SKM-1 (cell line): ENCODE data around the gene SPIRE2.
A peak's percentile ranks its signal among the peaks of the same experiment; 100 is the strongest.
"Not testable (repeated sequence)": the region's sequence is repeated elsewhere in the genome, so short reads cannot be mapped to it uniquely, and the experiment has no call there.

ENCODE experiments used
- DNase-seq: peaks from one replicate; lab custom pipeline; 2025; ENCODE audit not compliant: unreplicated experiment; lab: John Stamatoyannopoulos, UW

The SPIRE2 gene, protein sequence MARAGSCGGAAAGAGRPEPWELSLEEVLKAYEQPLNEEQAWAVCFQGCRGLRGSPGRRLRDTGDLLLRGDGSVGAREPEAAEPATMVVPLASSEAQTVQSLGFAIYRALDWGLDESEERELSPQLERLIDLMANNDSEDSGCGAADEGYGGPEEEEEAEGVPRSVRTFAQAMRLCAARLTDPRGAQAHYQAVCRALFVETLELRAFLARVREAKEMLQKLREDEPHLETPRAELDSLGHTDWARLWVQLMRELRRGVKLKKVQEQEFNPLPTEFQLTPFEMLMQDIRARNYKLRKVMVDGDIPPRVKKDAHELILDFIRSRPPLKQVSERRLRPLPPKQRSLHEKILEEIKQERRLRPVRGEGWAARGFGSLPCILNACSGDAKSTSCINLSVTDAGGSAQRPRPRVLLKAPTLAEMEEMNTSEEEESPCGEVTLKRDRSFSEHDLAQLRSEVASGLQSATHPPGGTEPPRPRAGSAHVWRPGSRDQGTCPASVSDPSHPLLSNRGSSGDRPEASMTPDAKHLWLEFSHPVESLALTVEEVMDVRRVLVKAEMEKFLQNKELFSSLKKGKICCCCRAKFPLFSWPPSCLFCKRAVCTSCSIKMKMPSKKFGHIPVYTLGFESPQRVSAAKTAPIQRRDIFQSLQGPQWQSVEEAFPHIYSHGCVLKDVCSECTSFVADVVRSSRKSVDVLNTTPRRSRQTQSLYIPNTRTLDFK

DNA sequence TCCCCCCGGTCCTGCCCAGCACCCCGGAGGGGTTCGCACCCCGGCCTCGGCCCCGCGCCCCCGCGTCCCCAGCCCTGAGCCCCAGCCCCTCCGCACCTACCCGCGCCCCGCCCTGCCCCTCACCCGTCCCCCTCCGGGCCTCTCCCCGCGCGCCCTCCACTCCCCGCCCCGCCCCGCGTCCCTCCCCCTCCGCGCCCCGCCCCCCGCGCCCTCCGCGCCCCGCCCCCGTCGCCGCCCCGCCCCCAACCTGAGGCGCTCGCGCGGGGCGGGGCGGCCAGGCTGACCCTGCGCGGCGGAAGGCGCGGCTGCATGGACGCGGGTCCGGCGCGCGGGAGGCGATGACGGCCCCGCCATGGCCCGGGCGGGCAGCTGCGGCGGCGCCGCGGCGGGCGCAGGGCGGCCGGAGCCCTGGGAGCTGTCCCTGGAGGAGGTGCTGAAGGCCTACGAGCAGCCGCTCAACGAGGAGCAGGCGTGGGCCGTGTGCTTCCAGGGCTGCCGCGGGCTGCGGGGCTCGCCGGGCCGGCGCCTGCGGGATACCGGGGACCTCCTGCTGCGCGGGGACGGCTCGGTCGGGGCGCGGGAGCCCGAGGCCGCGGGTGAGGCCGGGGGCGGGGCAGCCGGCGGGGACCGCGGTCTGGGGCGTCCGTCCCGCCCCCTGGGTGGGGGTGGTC lies at the start of gene SPIRE2:
Gene SPIRE2, plus strand, starts transcription at position 277 of the 671 bp plus-strand sequence. Its CDS starts 76 bp downstream, at position 353.
- peak; percentile 10 for DNase-seq

DNA sequence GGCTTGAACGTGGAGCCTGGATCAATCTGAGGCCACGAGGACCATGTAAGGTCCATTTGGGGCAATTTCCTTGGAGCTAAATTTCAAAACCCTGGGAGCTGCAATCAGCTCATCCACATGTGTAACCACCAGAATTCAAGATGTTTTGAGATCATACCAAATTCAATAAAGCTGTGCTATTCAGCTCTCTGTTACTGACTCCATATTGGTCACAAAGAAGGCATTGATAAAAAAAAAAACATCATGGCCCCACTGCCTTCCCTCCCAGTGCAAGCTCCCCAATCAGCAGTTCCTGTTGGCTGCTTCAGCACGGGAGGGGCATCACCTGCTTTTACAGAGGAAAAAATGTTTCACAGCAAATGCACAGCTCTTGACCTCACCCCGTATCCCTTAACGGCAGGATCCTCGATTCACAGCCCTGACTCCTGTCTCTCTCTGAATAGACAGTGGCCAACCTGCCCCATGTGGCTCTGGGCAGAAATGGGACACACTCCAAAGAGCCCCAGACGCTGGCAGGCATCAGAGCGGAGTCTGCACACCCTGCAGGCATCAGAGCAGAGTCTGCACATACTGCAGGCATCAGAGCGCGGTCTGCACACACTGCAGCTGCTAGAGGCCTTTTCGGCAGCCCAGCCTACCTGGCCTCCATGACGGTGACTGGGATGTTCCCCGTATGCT lies 48.9 kb upstream of the SPIRE2 start:
- DNase-seq, result no peak

DNA sequence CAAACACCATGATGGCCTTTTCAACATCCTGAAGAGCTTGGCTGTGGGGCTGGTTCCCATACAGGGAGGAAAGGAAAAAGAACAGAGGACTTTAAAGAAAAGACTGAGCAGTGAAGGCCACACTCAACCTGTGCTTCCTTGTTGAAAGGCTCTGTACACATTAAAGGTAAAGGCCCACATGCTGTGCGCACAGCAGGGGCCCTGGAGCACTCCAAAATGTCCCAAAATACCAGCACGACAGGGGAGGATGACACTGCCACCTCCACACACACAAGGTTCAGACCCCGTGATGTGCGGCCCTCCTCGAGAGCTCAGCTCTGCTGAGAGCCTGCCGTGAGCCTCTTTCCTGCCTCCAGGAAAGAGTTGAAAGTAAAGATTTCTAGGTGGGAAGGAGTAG lies 48.4 kb upstream of the SPIRE2 start:
- no peak for DNase-seq

DNA sequence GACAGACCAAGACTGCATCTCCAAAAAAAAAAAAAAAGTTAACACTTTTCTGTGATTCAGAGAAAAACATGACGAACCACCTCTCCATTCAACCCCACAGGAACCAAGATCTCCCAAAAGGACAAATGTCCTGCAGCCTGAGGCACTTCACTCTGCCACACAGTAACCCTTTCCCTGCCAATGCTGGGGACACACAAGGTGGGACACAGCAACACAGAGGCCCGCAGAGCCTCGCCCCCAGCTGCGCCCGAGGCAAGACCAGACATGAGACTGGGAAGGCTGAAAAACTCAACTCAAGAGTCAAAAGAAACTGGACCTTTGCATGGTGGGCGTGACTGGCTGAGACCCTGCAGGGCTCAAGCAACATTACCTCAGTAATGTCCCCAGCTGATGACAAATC lies 45.8 kb upstream of the SPIRE2 start:
- no peak for DNase-seq

DNA sequence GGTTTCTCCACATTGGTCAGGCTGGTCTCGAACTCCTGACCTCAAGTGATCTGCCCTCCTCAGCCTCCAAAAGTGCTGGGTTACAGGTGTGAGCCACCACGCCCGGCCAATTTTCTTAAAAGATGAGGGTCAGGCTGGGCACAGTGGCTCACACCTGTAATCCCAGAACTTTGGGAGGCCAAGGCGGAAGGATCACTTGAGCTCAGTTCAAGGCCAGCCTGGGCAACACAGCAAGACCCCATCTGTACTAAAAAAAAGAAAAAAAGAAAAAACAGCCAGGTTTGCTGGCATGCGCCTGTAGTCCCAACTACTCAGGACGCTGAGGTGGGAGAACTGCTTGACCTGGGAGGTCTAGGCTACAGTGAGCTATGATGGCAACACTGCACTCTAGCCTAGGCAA lies 44.3 kb upstream of the SPIRE2 start:
- DNase-seq, result not testable (repeated sequence)

DNA sequence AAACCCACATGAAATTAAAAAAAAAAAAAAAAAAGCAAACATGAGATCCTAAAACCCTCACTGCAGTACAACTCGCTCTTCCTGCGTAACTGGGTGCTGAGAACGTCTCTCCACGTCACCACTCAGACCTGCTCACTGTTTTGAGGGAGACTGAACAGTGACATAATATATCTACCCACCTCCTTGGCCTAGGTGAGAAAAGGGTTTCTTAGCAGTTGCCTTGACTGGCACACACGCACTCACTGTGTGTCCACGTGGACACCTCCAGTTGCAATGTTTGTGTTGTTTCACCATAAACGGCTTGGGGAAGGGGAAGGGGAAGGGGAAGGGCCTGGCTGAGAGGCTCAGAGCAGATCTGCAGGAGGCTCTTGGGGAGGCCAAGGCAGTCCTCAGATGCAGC lies 43.9 kb upstream of the SPIRE2 start:
- no peak for DNase-seq

DNA sequence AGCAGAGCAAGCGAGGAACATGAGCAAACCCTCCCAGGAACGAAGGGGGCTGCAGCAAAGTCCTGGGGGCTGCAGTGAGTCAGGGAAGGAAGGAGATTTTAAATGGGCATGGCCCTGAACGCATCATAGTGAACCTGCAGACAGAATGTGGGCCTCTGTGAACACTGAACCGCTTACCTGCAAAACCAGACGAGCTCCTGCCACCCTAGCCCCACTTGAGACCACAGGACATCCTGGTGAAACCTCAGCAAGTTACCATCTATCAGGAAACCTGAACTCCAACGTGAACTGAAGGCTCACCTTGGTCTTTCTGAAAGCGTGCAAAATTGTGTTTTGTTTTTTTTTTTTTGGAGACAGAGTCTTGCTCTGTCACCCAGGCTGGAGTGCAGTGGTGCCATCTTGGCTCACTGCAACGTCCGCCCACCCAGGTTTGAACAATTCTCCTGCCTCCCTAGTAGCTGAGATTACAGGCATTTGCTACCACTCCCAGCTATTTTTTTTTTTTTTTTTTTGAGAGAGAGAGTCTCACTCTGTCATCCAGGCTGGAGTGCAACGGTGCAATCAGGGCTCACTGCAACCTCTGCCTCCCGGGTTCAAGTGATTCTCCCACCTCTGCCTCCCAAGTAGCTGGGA lies 42.6 kb upstream of the SPIRE2 start:
- DNase-seq, result no peak

DNA sequence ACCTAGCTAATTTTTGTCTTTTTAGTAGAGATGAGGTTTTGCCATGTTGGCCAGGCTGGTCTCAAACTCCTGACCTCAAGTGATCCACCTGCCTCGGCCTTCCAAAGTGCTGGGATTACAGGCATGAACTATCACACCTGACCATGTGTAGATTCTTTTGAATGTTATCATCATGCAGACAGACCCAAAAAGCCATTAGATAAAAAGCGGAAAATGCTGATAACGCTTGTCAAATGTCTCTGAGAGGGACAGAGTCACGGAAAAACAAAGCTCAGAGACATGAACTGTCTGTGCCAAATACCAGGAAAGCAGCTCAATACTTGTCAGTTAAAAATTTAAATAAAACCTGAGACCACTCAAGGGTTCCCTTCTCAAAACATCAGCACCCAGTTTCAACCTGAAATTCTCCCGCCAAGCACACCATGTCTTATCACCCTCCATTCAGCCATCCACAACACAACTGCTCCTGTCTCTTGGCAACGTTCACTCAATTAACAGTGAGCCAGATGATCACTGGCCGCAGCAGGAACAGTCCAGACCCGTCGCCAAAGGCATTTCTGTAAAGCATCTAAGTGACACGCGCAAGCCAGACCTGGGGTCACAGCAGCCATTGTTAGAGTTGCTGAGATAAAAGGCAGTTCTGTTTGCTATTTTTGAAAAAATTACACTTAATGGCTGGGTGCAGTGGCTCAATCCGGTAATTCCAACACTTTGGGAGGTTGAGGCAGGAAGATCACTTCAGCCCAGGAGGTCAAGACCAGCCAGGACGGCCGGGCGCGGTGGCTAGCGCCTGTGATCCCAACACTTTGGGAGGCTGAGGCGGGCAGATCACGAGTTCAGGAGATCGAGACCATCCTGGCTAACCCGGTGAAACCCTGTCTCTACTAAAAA lies 41.6 kb upstream of the SPIRE2 start:
- DNase-seq, result no peak

DNA sequence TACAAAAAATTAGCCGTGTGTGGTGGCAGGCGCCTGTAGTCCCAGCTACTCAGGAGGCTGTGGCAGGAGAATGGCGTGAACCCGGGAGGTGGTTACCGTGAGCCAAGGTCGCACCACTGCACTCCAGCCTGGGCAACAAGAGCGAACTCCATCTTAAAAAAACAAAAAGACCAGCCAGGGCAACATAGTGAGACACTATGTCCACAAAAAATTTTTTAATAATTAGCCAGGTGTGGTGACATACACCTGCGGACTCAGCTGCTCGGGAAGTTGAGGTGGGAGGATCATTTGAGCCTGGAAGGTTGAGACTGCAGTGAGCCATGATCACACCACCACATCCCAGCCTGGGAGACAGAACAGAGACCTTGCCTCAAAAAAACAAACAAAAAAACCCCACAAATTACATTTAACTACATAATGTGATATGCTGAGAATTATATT lies 40.9 kb upstream of the SPIRE2 start:
- DNase-seq, result no peak

DNA sequence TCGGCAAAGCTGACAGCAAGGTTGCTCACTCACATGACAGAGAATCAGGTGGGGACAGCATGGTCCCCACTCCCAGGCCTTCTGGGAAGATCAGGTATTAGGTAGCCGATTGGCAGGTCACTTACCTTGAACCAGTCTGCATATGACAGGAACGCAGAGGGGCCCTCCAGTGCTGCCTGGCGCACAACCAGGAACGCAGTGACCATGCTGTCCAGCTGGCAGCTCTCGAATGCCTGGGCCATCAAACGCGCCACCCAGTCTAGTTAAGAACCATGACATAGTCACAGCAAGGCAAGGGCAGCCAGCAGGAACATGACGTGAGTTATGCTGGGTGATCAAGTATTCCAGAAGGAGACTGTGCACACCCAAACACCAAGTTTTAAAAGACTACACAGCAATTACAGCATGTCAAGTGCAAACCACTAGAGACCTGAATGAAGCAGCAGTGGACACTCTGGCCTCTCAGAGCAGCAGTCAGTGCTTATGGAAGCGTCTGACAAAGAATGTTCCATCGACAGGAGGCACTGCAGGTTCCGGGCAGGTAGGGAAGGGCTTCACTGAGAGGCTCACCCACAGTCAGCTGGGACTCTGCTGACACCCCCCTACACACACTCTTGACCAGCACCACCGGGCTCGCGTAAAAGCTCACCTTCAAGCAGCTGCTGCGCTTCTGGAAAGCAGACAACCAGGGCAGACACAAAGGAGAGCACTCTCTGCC lies 36.8 kb upstream of the SPIRE2 start:
- no peak for DNase-seq

DNA sequence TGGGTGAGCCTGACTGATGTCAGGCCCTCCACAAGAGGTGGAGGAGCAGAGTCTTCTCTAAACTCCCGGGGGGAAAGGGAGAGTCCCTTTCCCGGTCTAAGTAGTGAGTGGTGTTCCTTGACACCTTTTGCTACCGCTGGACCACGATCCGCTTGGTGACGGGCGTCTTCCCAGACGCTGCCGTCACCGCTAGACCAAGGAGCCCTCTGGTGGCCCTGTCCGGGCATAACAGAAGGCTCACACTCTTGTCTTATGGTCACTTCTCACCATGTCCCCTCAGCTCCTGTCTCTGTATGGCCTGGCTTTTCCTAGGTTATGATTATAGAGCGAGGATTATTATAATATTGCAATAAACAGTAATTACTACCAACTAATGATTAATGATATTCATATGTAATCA lies 35.2 kb upstream of the SPIRE2 start:
- not testable (repeated sequence) for DNase-seq

DNA sequence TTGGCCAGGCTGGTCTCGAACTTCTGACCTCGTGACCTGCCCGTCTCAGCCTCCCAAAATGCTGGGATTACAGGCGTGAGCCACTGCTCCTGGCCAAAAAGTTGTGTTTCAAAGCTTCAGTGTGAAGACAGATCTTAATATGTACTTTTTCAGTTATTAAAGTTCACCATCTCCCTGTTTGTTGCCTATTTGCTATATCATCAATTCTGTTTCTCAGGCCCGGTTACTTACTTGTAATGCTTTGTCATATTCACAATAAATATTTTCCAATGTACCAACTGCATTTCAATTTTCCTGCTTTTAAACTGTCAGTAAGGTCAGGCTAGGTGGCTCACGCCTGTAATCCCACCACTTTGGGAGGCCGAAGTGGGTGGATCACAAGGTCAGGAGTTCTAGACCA lies 34.3 kb upstream of the SPIRE2 start:
- no peak for DNase-seq

DNA sequence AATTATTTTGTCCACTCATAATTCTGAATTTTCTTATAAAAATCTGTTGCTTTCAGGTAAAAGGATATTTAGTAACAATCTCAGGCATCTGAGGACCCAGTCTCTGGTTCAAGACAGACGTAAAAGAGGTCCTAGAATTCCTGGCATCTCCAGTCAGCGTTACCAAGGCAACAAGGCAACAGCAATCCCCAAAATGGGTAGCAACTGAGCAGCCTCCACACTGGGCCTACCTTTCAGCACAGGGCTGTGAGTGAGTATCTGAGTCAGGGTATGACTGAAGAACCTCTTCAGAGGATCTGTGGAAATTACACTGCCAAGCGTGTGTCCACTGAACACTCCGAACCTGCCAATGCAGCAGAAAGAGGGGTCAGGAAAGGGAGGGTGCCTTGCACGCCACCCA lies 32.6 kb upstream of the SPIRE2 start:
- no peak for DNase-seq

DNA sequence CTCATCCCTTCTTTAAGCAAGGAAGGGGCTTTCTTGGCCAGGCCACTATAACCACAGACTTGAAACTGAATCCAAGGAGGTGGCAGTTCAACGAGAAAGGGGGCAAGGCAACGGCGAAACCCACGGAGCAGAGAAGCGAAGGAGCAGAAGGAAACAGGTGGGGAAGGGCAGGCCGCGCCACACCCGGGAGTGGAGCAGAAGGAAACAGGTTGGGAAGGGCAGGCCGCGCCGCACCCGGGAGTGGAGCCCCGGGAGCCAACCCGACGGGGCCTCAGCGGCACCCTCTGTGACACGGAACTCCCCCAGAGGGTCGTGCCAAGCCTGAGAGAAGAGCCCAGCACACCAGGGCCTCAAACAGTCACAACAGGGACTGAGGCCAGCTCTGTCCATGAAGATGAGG lies 32.2 kb upstream of the SPIRE2 start:
- DNase-seq, result no peak

DNA sequence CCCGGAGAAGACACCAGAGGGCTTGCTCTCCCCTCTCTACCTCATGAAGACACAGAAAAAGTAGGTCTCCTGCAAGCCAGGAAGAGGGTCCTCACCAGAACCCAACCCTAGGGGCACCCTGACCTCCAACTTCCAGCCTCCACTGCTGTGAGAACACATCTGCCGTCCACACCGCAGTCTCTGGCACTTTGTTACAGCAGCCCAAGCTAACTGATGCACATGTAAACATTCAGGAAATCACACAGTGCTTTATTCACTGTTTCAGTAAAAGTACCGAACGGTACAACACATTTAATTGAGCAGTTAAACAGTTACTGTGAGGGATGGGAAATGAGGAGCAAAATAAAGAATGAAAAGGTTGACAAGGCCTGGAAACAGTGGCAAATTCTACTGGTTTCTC lies 30.1 kb upstream of the SPIRE2 start:
- DNase-seq, result no peak

DNA sequence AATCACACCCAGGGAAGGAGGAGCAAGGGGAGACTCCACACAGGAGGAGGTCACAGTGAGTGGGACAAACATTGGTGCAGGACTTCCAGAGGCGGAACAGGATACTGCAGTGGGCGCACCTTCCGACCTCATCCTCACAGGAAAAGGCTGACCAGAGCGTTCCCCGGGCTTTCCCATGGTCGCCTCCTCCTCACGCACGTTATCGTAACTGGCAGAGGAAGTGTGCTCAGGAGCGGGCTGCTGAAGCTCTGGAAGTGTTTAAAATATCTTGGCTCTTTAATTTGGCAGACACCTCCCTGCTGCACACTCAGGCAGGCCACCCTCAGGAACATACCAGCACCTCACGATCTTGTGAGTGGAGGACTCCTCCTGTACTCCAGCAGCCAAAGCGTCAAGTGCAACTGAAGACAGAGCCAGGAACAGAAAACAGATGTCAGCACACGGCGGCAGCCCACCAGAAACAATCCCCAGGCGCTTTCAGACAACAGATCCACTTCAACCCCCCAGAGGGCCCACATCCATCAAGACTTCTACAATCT lies 29.4 kb upstream of the SPIRE2 start:
- DNase-seq, result no peak

DNA sequence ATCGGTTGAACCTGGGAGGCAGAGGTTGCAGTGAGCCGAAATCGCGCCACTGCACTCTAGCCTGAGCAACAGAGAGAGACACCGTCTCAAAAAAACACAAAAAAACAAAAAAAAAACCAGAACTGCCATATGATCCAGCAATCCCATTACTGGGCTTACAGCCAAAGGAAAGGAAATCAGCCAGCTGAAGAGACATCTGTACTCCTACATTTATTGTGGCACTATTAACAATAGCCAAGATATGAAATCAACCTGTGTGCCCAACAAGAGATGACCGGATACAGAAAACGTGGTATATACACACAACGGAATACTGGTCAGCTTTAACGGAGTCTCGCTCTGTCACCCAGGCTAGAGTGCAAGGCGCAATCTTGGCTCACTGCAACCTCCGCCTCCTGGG lies 26.5 kb upstream of the SPIRE2 start:
- DNase-seq, result no peak

DNA sequence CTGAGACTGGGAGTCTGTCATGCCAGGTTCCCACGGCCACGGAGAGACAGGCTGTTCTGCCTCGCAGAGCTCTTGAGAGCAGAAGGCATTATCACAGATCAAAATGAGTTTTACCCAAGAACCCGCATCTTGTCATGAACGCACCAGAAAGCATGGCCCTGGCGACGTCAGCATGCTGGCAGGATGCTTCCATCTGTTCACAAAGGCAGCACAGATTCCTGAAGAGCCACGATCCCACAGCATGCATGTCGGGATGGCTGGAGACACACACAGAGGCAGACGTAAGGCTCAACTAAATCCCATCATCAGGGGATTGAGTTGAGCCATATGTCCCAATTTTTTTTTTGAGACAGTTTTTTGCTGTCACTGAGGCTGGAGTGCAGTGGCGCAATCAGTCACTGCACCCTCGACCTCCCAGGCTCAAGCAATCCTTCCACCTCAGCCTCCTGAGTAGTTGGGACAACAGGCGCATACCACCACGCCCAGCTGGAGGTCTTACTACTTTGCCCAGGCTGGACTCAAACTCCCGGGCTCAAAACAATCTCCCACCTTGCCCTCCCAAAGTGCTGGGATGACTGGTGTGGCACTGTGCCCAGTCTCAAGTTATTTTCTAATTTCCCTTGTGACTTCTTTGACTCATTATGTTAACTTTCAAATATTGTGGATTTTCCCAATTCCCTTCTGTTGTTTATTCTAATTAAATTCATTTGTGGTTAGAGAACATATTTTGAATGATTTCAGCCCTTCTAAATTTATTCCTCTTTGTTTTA lies 23.0 kb upstream of the SPIRE2 start:
- DNase-seq, result no peak
